HepG2 (cell line): Measurements from ENCODE around the gene ANKRD55. TPM values are rescaled to one million over a fixed set of nuclear protein-coding genes. Genes with fewer than 3 reads are reported as not detected.

Source experiments
- ADNP ChIP-seq: sonication (generic); formaldehyde crosslinking; IDR thresholded peaks from 2 replicates; pipeline ENCODE4 v1.4.0; 2020; ENCODE audit warnings: missing genetic modification reagents
- ATF2 ChIP-seq: sonication (generic); formaldehyde crosslinking; IDR thresholded peaks from 2 replicates; pipeline ENCODE4 v1.4.0; 2020; ENCODE audit warnings: missing genetic modification reagents
- BRF2 ChIP-seq: sonication (generic); formaldehyde crosslinking; IDR thresholded peaks from 2 replicates; pipeline ENCODE4 v1.8.1; 2022; ENCODE audit warnings: mild to moderate bottlenecking, missing genetic modification reagents
- HINFP ChIP-seq: sonication (generic); formaldehyde crosslinking; IDR thresholded peaks from 2 replicates; pipeline ENCODE4 v1.4.0; 2020; ENCODE audit warnings: low read depth, mild to moderate bottlenecking, missing genetic modification reagents
- HMGXB3 ChIP-seq: sonication (generic); formaldehyde crosslinking; IDR thresholded peaks from 2 replicates; pipeline ENCODE4 v1.4.0; 2020; ENCODE audit warnings: missing genetic modification reagents, borderline replicate concordance
- HOXA9 ChIP-seq: sonication (generic); formaldehyde crosslinking; IDR thresholded peaks from 2 replicates; pipeline ENCODE4 v1.8.1; 2022; ENCODE audit warnings: missing genetic modification reagents, mild to moderate bottlenecking, moderate library complexity, borderline replicate concordance
- JUNB ChIP-seq: sonication (generic); formaldehyde crosslinking; IDR thresholded peaks from 2 replicates; pipeline ENCODE4 v1.8.0; 2022; ENCODE audit warnings: missing genetic modification reagents, mild to moderate bottlenecking, borderline replicate concordance
- MEIS1 ChIP-seq: sonication (generic); formaldehyde crosslinking; IDR thresholded peaks from 2 replicates; pipeline ENCODE4 v1.9.0; 2021; ENCODE audit warnings: mild to moderate bottlenecking, missing genetic modification reagents, moderate library complexity, borderline replicate concordance
- NR1H2 ChIP-seq: sonication (generic); formaldehyde crosslinking; IDR thresholded peaks from 2 replicates; pipeline ENCODE4 v1.8.1; 2022; ENCODE audit warnings: low read depth, missing genetic modification reagents, borderline replicate concordance
- STAG1 ChIP-seq: sonication (generic); formaldehyde crosslinking; IDR thresholded peaks from 2 replicates; pipeline ENCODE4 v1.4.0; 2020; ENCODE audit warnings: missing genetic modification reagents
- TBX3 ChIP-seq: fragments of 450-650 bp; IDR thresholded peaks from 2 replicates; pipeline ENCODE4 v1.6.1; 2017; ENCODE audit warnings: antibody characterized with exemption, mild to moderate bottlenecking, inconsistent platforms, borderline replicate concordance
- YEATS4 ChIP-seq: sonication (generic); formaldehyde crosslinking; IDR thresholded peaks from 2 replicates; pipeline ENCODE4 v1.4.0; 2020; ENCODE audit warnings: missing genetic modification reagents, borderline replicate concordance
- ZNF180 ChIP-seq: sonication (generic); formaldehyde crosslinking; IDR thresholded peaks from 2 replicates; pipeline ENCODE4 v1.4.0; 2020; ENCODE audit warnings: low read depth, missing genetic modification reagents, borderline replicate concordance
- ZNF383 ChIP-seq: sonication (generic); formaldehyde crosslinking; IDR thresholded peaks from 2 replicates; pipeline ENCODE4 v1.4.0; 2020; ENCODE audit warnings: missing genetic modification reagents, mild to moderate bottlenecking, borderline replicate concordance
- ZNF414 ChIP-seq: sonication (generic); formaldehyde crosslinking; IDR thresholded peaks from 2 replicates; pipeline ENCODE4 v1.5.0; 2020; ENCODE audit warnings: missing genetic modification reagents
- ZNF432 ChIP-seq: sonication (generic); formaldehyde crosslinking; IDR thresholded peaks from 2 replicates; pipeline ENCODE4 v1.5.0; 2020; ENCODE audit warnings: missing genetic modification reagents, mild to moderate bottlenecking, borderline replicate concordance
- ZNF468 ChIP-seq: sonication (generic); formaldehyde crosslinking; IDR thresholded peaks from 2 replicates; pipeline ENCODE4 v1.8.0; 2022; ENCODE audit warnings: mild to moderate bottlenecking, moderate library complexity, missing genetic modification reagents
- ZNF652 ChIP-seq: IDR thresholded peaks from 2 replicates; pipeline ENCODE4 v1.6.1; 2016; ENCODE audit warnings: low read depth, borderline replicate concordance
- ZSCAN9 ChIP-seq: IDR thresholded peaks from 2 replicates; pipeline ENCODE4 v1.6.1; 2016; ENCODE audit warnings: borderline replicate concordance
- polyA plus RNA-seq, 8 experiments: library from polyadenylated mRNA; depleted of rRNA in 3 of 8; stranded (reverse) in 7 of 8; unstranded in 1 of 8; fragments of >200 nt; fragmentation: Illumina TruSeq in 4 of 8; extraction: Trizol in 4 of 8; gene quantifications; 2 replicates each; pipeline versions ENCODE4 v1.2.1 to v1.2.3, GENCODE V29; 2011 to 2016; ENCODE audit warnings: low read depth in 4 of 8, missing spikeins in 1 of 8, mixed read lengths in 1 of 8; ENCODE audit not compliant: insufficient read depth in 1 of 8
- total RNA-seq, 5 experiments: library from RNA; depleted of rRNA; stranded (reverse); fragments of >200 nt; fragmentation: Illumina TruSeq; extraction: Trizol; gene quantifications; 2 replicates each; pipeline ENCODE4 v1.2.3, GENCODE V29; 2016; ENCODE audit warnings: low read depth in 1 of 5

ANKRD55 gene
- total and polyA plus RNA-seq, 2 of the 13 experiments (the other 11 are each of a cell fraction or from before 2014, with no cell fraction given) = 0.11 to 0.28 TPM

GRCh38 chr5:56116599-56117141 is 116.5 kb downstream of the ANKRD55 start (continued):
- TF ChIP-seq ZNF383 = no peak
- no peak for TF ChIP-seq HOXA9 (CRISPR knock-in tag)
- peak; percentile 32; the same call in 1 of the 2 replicates for TF ChIP-seq TBX3
- no peak for TF ChIP-seq ZNF652 (CRISPR knock-in tag)
- TF ChIP-seq ZNF414 = peak; percentile 84
- no peak for TF ChIP-seq ZNF180
- peak; percentile 82 for TF ChIP-seq ATF2 (CRISPR knock-in tag)
- no peak for TF ChIP-seq JUNB (CRISPR knock-in tag)
- no peak for TF ChIP-seq ADNP (CRISPR knock-in tag)
- no peak; the same call in 1 of the 2 replicates for TF ChIP-seq ZSCAN9 (CRISPR knock-in tag)
- TF ChIP-seq ZNF432 (CRISPR knock-in tag) = no peak
- no peak for TF ChIP-seq ZNF468
- TF ChIP-seq BRF2 (CRISPR knock-in tag) = no peak
- TF ChIP-seq STAG1 (CRISPR knock-in tag) = peak; percentile 41
- TF ChIP-seq HMGXB3 (CRISPR knock-in tag) = no peak
- TF ChIP-seq NR1H2 (CRISPR knock-in tag) = no peak
- TF ChIP-seq MEIS1 (CRISPR knock-in tag) = peak; percentile 67; the same call in 1 of the 2 replicates
- TF ChIP-seq HINFP (CRISPR knock-in tag) = peak; percentile 52; the same call in 1 of the 2 replicates
- TF ChIP-seq YEATS4 = peak; percentile 60; the same call in 1 of the 2 replicates
